GM21717 (cell line): Measurements from ENCODE around the gene CDK17.
"Not testable (repeated sequence)": the region's sequence is repeated elsewhere in the genome, so short reads cannot be mapped to it uniquely, and the experiment has no call there.

Experiments
- ATAC-seq: cut with Tn5 transposase; IDR thresholded peaks from one replicate; pipeline ENCODE4 v1.9.1; 2021; ENCODE audit warnings: mild to moderate bottlenecking, moderate library complexity; ENCODE audit not compliant: unreplicated experiment

CDK17 gene

GRCh38 chr12:96419576-96420276 is 19.5 kb upstream of the CDK17 start:
- peak; percentile 62 for ATAC-seq

- peak; percentile 49 for ATAC-seq
Observed at GRCh38 chr12:96417688-96418087, 17.4 kb upstream of the CDK17 start.

- ATAC-seq = no peak
Observed at GRCh38 chr12:96416033-96416799, 16.0 kb upstream of the CDK17 start.

- ATAC-seq = no peak
Observed at GRCh38 chr12:96414637-96415036, 14.4 kb upstream of the CDK17 start.

GRCh38 chr12:96412431-96412830 is 12.2 kb upstream of the CDK17 start:
- ATAC-seq = no peak

GRCh38 chr12:96409731-96410130 is 9.5 kb upstream of the CDK17 start:
- no peak for ATAC-seq

- ATAC-seq = no peak
Observed at GRCh38 chr12:96408993-96409392, 8.8 kb upstream of the CDK17 start.

- ATAC-seq = peak; percentile 92
Observed at GRCh38 chr12:96407429-96408097, 7.3 kb upstream of the CDK17 start.

GRCh38 chr12:96404696-96405095 is 4.5 kb upstream of the CDK17 start:
- ATAC-seq = no peak

- ATAC-seq = no peak
Observed at GRCh38 chr12:96403870-96404269, 3.6 kb upstream of the CDK17 start.

GRCh38 chr12:96402522-96402921 is 2.3 kb upstream of the CDK17 start:
- not testable (repeated sequence) for ATAC-seq

GRCh38 chr12:96402061-96402460 is 1.8 kb upstream of the CDK17 start:
- ATAC-seq = no peak

- peak; percentile 25 for ATAC-seq
Observed at GRCh38 chr12:96401076-96401871, 1.0 kb upstream of the CDK17 start.

GRCh38 chr12:96400631-96401075 is 414 bp upstream of the CDK17 start:
- ATAC-seq = peak; percentile 2

GRCh38 chr12:96399120-96399918 is 920 bp downstream of the CDK17 start:
- peak; percentile 38 for ATAC-seq

GRCh38 chr12:96398424-96399119 is 1.7 kb downstream of the CDK17 start:
- peak; percentile 1 for ATAC-seq

- ATAC-seq = no peak
Observed at GRCh38 chr12:96397756-96398423, 2.3 kb downstream of the CDK17 start.

- no peak for ATAC-seq
Observed at GRCh38 chr12:96396914-96397313, 3.3 kb downstream of the CDK17 start.

GRCh38 chr12:96396209-96396608 is 4.0 kb downstream of the CDK17 start:
- no peak for ATAC-seq
